Measurements from ENCODE around the gene KIF26B. TPM values are rescaled to one million over a fixed set of nuclear protein-coding genes. Genes with fewer than 3 reads are reported as not detected.

KIF26B gene
- total RNA-seq, 4 donors from 2014 or later, result 0.20 to 0.79 (median 0.41) TPM; not detected in 1

- no peaks in the 10 kb centered on the region for H3K9me3 ChIP-seq
- no peak overlapping the region for H3K27ac ChIP-seq
- H3K27me3 ChIP-seq, result peaks cover 24% of the 10 kb centered on the region
- WGBS, 2 donors (ENCODE audit: low coverage in 1 of 2), result 77 to 93% methylated on average over 3 to 7 of the region's 7 CpGs
- in situ Hi-C loops (cut with MboI; ENCODE audit: low pct_ligation_motif_present in 1 of 4, low pct_unique_long_range_greater_than_20kb in 1 of 4, low sequenced_read_pairs in 3 of 4), result loop anchor here in 3 of 4 donors (25.0 kb wide), 1 partner anchor 1318 kb away; no protein-coding TSS in a partner anchor
- TF ChIP-seq POLR2A (IDR thresholded peaks at IDR 0.05) (no peak), CTCF (IDR thresholded peaks at IDR 0.05) (no peak), POLR2AphosphoS5 (IDR thresholded peaks at IDR 0.05) (no peak), EP300 (IDR thresholded peaks at IDR 0.05; ENCODE audit: low read depth) (no peak)
- intact Hi-C loops (cut with DNase I; ENCODE audit: low total_unique reads), result no loop called here
- no peak for DNase-seq
- H3K36me3 ChIP-seq, result no peaks in the 10 kb centered on the region
- peaks cover 0 to 9% (median 0%) of the 10 kb centered on the region in 4 donors for H3K4me1 ChIP-seq
- no peak overlapping the region for H3K4me3 ChIP-seq
Observed at GRCh38 chr1:245168906-245169305, 14.1 kb downstream of the KIF26B start.

- Histone ChIP-seq H3K4me1 (peaks cover 0 to 10% (median 0%) of the 10 kb centered on the region in 4 donors), H3K27ac (no peak overlapping the region), H3K36me3 (no peaks in the 10 kb centered on the region), H3K27me3 (peaks cover 23% of the 10 kb centered on the region), H3K4me3 (no peak overlapping the region), H3K9me3 (no peaks in the 10 kb centered on the region)
- DNase-seq, result no peak
- in situ Hi-C loops (cut with MboI; ENCODE audit: low pct_ligation_motif_present in 1 of 4, low pct_unique_long_range_greater_than_20kb in 1 of 4, low sequenced_read_pairs in 3 of 4) (loop anchor here in 3 of 4 donors (25.0 kb wide), 1 partner anchor 1318 kb away; no protein-coding TSS in a partner anchor), intact Hi-C loops (cut with DNase I; ENCODE audit: low total_unique reads) (no loop called here)
- whole genome bisulfite sequencing, 2 donors (ENCODE audit: low coverage in 1 of 2), result 59% methylated on average over 7 of the region's 7 CpGs; no CpG with 5 or more reads in 1 of the 2 donors
- TF ChIP-seq EP300 (IDR thresholded peaks at IDR 0.05; ENCODE audit: low read depth), result no peak
- TF ChIP-seq CTCF (IDR thresholded peaks at IDR 0.05), result no peak
- TF ChIP-seq POLR2AphosphoS5 (IDR thresholded peaks at IDR 0.05), result no peak
- no peak for TF ChIP-seq POLR2A (IDR thresholded peaks at IDR 0.05)
Observed at GRCh38 chr1:245169376-245169775, 14.6 kb downstream of the KIF26B start.

- WGBS, 2 donors (ENCODE audit: low coverage in 1 of 2), result 62% methylated on average over 7 of the region's 7 CpGs; no CpG with 5 or more reads in 1 of the 2 donors
- peaks cover 17% of the 10 kb centered on the region for H3K27me3 ChIP-seq
- H3K36me3 ChIP-seq, result no peaks in the 10 kb centered on the region
- H3K4me3 ChIP-seq, result no peak overlapping the region
- peaks cover 0 to 7% (median 0%) of the 10 kb centered on the region in 4 donors for H3K4me1 ChIP-seq
- in situ Hi-C loops (cut with MboI; ENCODE audit: low pct_ligation_motif_present in 1 of 4, low pct_unique_long_range_greater_than_20kb in 1 of 4, low sequenced_read_pairs in 3 of 4) (loop anchor here in 3 of 4 donors (25.0 kb wide), 1 partner anchor 1315 kb away; no protein-coding TSS in a partner anchor), intact Hi-C loops (cut with DNase I; ENCODE audit: low total_unique reads) (no loop called here)
- TF ChIP-seq CTCF (IDR thresholded peaks at IDR 0.05), result no peak
- no peak for DNase-seq
- H3K9me3 ChIP-seq, result no peaks in the 10 kb centered on the region
- H3K27ac ChIP-seq, result no peak overlapping the region
Observed at GRCh38 chr1:245172026-245172425, 17.2 kb downstream of the KIF26B start.

- WGBS, 2 donors (ENCODE audit: low coverage in 1 of 2), result 97 to 100% methylated on average over 2 of the region's 2 CpGs
Observed at GRCh38 chr1:245172829-245173228, 18.0 kb downstream of the KIF26B start.

More at GRCh38 chr1:245172829-245173228, 18.0 kb downstream of the KIF26B start:
- Histone ChIP-seq H3K9me3 (no peaks in the 10 kb centered on the region), H3K4me3 (no peak overlapping the region), H3K27ac (no peak overlapping the region), H3K4me1 (peaks cover 0 to 7% (median 0%) of the 10 kb centered on the region in 4 donors), H3K27me3 (peaks cover 11% of the 10 kb centered on the region), H3K36me3 (no peaks in the 10 kb centered on the region)
- intact Hi-C loops (cut with DNase I; ENCODE audit: low total_unique reads), result no loop called here
- DNase-seq, result no peak
- in situ Hi-C loops (cut with MboI; ENCODE audit: low pct_ligation_motif_present in 1 of 4, low pct_unique_long_range_greater_than_20kb in 1 of 4, low sequenced_read_pairs in 3 of 4), result loop anchor here in 3 of 4 donors (25.0 kb wide), 1 partner anchor 1314 kb away; no protein-coding TSS in a partner anchor
- TF ChIP-seq EP300 (IDR thresholded peaks at IDR 0.05; ENCODE audit: low read depth) (no peak), POLR2AphosphoS5 (IDR thresholded peaks at IDR 0.05) (no peak), POLR2A (IDR thresholded peaks at IDR 0.05) (no peak), CTCF (IDR thresholded peaks at IDR 0.05) (no peak)

Data from transverse colon (tissue), 4 donors.